Ectodermal cell (in vitro differentiated cells): ENCODE data around the gene C2orf49.

Source experiments
- H3K27ac ChIP-seq: 2 replicates; pipeline ENCODE4 v1.7.0; 2013; ENCODE audit warnings: mild to moderate bottlenecking, low read depth, low read length; ENCODE audit not compliant: insufficient read depth, poor library complexity, severe bottlenecking
- H3K27me3 ChIP-seq: 2 replicates; pipeline ENCODE4 v1.7.0; 2013; ENCODE audit warnings: mild to moderate bottlenecking, low read length; ENCODE audit not compliant: insufficient read depth, control insufficient read depth, poor library complexity, severe bottlenecking
- H3K36me3 ChIP-seq: one replicate; pipeline ENCODE4 v1.7.0; 2013; ENCODE audit warnings: low read length; ENCODE audit not compliant: control insufficient read depth, insufficient read depth
- H3K4me1 ChIP-seq: one replicate; pipeline ENCODE4 v1.7.0; 2013; ENCODE audit warnings: low read length; ENCODE audit not compliant: control insufficient read depth, insufficient read depth
- H3K4me3 ChIP-seq: 2 replicates; pipeline ENCODE4 v1.7.0; 2013; ENCODE audit warnings: low read depth, low read length, control low read depth; ENCODE audit not compliant: insufficient read depth
- H3K9me3 ChIP-seq: 2 replicates; pipeline ENCODE4 v1.7.0; 2013; ENCODE audit warnings: mild to moderate bottlenecking, low read length, moderate library complexity; ENCODE audit not compliant: control insufficient read depth
- WGBS, 2 experiments: methylation state at CpG; one replicate each; pipeline ENCODE4 v1.1.7; 2013; ENCODE audit warnings: missing lambda C conversion rate in 2 of 2; 5-methylcytosine and 5-hydroxymethylcytosine counted together

C2orf49 gene

DNA sequence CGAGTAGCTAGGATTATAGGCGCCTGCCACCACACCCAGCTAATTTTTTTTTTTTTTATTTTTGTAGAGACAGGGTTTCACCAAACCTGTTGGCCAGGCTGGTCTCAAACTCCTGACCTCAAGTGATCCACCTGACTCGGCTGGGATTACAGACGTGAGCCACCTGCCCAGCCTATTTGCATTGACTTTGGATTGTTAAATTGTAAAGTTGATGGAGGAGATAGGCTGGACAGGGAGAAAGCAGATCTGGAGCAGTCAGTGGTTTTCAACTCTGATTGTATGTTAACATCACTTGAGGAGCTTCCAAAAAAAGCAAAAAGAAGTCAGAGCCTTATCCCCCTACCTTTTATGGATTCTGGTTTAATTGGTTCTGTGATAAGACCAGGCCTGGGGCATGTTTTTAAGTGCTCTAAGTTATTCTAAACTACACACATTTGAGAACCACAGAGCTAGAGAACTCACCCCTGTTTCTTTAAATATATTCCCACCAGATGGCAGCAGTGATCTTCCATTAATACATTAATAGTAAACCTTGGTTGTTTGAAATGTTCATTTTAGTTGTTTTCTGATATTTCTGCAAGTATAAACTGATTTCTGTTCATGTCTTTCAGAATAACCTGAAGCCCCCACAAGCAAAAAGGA lies 7.5 kb downstream of the C2orf49 start:
- peaks cover 43% of the 10 kb centered on the region for H3K36me3 ChIP-seq

DNA sequence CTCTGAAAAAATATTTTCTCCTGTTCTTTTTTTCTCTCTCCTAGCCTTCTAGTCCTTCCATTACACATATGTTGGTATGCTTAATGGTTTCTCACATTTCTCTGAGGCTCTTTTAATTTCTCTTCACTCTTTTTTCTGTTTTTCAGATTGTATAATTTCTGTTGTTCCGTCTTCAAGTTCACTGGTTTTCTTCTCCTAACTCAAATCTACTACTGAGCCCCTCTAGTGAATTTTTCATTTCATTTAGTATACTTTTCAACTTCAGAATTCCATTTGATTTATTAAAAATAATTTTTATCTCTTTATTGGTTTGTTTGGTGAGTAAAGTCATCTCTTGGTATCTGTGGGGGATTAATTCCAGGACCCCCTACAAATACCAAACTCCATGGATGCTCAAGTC lies 19.8 kb downstream of the C2orf49 start:
- whole genome bisulfite sequencing, 2 experiments = 92% methylated on average over 1 of the region's 1 CpG; no CpG with 5 or more reads in 1 of the 2 experiments
- H3K27me3 ChIP-seq = no peaks in the 10 kb centered on the region
- H3K4me1 ChIP-seq = no peaks in the 10 kb centered on the region
- H3K9me3 ChIP-seq = no peaks in the 10 kb centered on the region
- H3K4me3 ChIP-seq = no peak overlapping the region
- H3K27ac ChIP-seq = no peak overlapping the region
- H3K36me3 ChIP-seq = peaks cover 10% of the 10 kb centered on the region

More for the DNA sequence above, 7.5 kb downstream of the C2orf49 start:
- no peaks in the 10 kb centered on the region for H3K9me3 ChIP-seq
- H3K27me3 ChIP-seq = no peaks in the 10 kb centered on the region
- H3K4me3 ChIP-seq = no peak overlapping the region
- no peak overlapping the region for H3K27ac ChIP-seq
- 93% methylated on average over 4 of the region's 4 CpGs for WGBS, 2 experiments
- no peaks in the 10 kb centered on the region for H3K4me1 ChIP-seq

DNA sequence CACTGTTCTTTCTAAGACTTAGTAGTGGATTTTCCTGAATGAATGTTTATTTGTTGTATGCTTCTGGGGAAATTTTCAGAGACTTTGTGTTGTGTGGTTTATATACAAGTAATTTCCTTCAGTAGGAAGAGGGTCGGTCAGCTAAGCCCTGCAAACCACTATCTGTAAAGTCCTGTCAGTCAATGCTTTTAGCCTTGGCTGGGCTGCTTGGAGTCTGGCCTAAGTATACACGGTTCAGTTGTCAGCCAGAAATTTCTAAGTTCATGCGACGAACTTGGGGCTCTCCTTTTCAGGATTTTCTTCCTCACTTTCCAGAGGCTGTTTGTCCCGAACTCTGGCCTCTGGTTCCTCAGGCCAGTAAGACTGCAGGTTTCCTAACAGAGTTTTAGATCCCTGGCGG lies 21.3 kb downstream of the C2orf49 start:
- 95 to 96% methylated on average over 6 of the region's 6 CpGs for WGBS, 2 experiments
- H3K4me1 ChIP-seq = no peaks in the 10 kb centered on the region
- H3K4me3 ChIP-seq = no peak overlapping the region
- peaks cover 10% of the 10 kb centered on the region for H3K36me3 ChIP-seq
- no peaks in the 10 kb centered on the region for H3K9me3 ChIP-seq
- no peaks in the 10 kb centered on the region for H3K27me3 ChIP-seq
- H3K27ac ChIP-seq = no peak overlapping the region

DNA sequence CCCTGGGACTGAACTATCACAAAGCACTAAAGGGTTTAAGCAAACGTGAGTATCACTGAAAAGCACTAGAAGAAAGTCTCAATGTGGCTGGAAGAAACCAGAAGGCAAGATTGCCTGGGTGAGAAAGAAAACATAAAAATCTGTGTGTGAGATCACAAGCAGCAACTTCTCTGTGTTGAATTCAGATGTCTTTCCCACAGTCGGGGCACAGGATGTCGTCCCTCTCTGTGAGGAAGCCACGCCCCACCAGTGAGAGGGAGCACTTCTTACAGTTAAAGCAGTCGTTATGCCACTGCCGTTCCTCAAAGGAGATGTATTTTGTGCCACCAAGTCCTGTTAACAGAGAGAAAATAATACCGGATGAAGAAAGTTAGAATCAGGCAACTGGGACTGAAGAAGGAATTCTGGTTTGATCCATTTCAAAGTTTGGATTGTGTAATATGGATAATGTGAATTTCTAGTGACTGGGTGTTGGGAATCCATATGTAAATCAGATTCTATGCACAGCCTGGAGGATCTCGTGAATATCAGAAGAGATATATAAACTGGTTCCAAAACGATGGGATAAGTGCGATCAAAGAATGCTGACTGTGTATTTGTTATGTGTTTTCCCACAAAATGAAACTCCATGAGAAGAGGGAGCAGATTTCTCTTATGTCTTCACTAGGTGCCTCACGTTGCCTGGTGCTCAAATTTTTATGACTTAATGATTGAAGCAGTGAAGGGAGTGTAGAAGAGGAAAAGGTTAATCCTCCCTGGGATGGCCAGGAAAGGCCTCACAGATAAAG lies 24.0 kb downstream of the C2orf49 start:
- Histone ChIP-seq H3K9me3 (no peaks in the 10 kb centered on the region), H3K4me3 (no peak overlapping the region), H3K27ac (no peak overlapping the region), H3K36me3 (peaks cover 14% of the 10 kb centered on the region), H3K27me3 (no peaks in the 10 kb centered on the region), H3K4me1 (no peaks in the 10 kb centered on the region)
- 88 to 90% methylated on average over 11 of the region's 11 CpGs for WGBS, 2 experiments

DNA sequence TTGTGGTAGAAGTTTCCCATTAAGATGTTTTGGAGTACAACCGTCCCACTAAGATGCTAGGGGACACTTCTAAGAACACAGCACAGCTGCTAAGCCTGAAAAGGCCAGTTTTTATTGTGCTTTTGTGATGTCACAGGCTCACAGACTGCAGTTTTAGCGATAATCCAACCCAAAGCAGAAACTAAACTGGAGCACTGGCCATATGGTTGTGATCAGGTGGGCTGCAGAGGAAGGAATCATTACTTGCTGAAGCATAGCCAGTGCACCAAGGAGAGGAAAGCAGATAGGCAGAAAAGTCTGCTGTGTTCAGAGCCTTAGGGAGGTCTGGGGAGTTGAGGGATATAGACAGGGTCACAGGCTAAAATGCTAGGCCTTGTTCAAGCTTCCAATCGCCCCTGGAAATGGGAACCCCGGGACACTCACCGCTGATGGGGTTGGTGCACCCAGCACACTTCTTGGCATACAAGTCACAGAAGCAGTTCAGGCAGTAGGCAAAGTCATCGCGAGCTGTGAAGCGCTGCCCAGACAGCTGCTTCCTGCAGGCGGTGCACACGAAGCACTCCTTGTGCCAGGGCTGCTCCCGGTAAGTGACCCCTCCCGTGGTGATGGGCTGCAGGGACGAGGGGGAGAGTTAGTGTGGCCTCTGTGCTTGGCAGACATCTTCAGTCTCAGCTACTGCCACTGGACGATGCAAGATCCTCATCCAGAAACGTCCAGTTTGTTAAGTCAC lies 25.7 kb downstream of the C2orf49 start:
- peaks cover 14% of the 10 kb centered on the region for H3K36me3 ChIP-seq

DNA sequence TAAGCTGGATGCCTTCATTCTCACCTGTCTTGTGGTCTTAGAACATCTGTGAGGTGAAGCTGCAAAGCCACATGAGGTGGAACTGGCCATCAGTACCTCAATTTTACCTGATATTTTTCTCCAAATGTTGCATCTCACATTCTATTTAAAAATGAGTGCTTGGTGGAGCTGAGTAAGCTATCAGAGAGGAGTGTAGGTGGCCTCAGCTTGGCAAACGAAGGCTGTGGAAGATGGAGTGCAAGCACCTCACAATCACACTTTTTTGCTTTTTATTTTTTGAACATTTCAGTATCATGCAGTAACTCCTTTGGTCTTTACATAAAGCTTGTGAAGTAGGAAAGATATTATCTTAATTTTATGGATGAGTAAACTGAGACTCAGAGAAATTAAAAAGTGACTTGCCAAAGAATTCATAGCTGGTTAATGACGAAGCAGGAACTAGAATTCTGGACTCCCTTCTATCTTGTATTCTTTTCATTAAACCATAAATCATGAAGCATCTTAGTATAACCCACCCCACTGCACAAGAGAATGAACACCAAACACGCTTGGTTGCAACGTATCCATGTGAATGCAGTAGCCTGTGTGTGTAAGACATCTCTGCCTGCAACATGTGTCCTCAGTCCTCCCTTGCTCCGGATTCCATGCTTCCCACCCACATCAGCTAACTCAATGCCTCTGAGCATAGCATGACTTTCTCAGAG lies 27.2 kb downstream of the C2orf49 start:
- WGBS, 2 experiments = 90 to 94% methylated on average over 5 of the region's 5 CpGs
- Histone ChIP-seq H3K4me3 (no peak overlapping the region), H3K27me3 (no peaks in the 10 kb centered on the region), H3K4me1 (no peaks in the 10 kb centered on the region), H3K9me3 (no peaks in the 10 kb centered on the region), H3K27ac (no peak overlapping the region), H3K36me3 (peaks cover 9% of the 10 kb centered on the region)

More for the DNA sequence above, 25.7 kb downstream of the C2orf49 start:
- Histone ChIP-seq H3K4me3 (no peak overlapping the region), H3K4me1 (no peaks in the 10 kb centered on the region), H3K9me3 (no peaks in the 10 kb centered on the region), H3K27me3 (no peaks in the 10 kb centered on the region), H3K27ac (no peak overlapping the region)
- 94 to 95% methylated on average over 15 of the region's 15 CpGs for WGBS, 2 experiments

DNA sequence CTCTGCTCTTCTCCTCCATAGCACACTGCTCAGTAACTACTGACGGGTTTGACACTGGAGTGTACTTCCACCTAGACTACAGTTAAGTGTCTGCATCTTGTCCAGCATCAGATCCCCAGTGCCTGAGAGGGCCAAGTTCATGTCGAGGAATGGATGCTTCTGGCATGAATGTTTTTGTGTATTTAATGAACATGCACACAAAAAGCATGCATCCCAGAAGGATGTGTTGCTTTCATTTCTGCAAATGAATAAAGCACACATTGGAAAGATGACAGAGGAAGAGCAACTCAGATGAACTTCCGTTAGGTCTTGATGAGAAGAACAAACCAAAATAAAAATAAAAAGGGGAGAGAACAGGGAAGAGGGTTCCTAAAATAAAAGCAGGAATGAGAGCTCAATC lies 27.9 kb downstream of the C2orf49 start:
- 97 to 100% methylated on average over 3 of the region's 3 CpGs for WGBS, 2 experiments
- Histone ChIP-seq H3K4me3 (no peak overlapping the region), H3K4me1 (no peaks in the 10 kb centered on the region), H3K27ac (no peak overlapping the region), H3K36me3 (peaks cover 9% of the 10 kb centered on the region), H3K27me3 (no peaks in the 10 kb centered on the region), H3K9me3 (no peaks in the 10 kb centered on the region)

DNA sequence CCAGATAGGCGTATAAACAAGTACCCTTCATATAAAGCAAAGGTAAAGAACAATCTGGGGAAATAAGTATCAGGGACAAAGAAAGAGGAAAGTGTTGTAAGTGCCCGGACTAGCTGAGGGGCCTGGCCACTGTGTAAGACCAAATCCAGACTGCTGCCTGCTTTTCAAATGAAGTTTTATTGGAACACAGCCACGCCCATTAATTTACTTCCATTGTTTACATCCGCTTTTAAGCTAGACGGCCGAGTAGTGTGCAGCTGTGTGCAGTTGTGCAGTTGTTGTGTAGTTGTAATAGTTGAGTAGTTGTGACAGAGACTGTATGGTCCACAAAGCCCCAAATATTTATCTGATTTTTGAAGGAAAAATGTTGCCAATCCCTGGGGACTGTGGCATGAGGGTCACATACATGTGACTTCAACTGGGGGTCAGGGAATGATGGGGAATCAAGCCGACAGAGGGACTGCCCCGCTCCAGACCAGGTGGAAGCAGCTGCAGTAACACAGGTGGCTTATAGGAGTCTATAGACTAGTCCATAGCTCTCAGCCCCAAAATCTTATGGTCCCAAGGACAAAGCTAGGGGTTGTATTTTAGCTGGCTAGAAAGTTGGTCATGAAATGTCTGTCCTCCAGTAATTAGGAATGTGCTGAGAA lies 31.5 kb downstream of the C2orf49 start:
- Histone ChIP-seq H3K27ac (no peak overlapping the region), H3K36me3 (peaks cover 4% of the 10 kb centered on the region), H3K4me3 (no peak overlapping the region), H3K4me1 (no peaks in the 10 kb centered on the region), H3K9me3 (no peaks in the 10 kb centered on the region), H3K27me3 (no peaks in the 10 kb centered on the region)
- 96 to 98% methylated on average over 8 of the region's 8 CpGs for WGBS, 2 experiments

DNA sequence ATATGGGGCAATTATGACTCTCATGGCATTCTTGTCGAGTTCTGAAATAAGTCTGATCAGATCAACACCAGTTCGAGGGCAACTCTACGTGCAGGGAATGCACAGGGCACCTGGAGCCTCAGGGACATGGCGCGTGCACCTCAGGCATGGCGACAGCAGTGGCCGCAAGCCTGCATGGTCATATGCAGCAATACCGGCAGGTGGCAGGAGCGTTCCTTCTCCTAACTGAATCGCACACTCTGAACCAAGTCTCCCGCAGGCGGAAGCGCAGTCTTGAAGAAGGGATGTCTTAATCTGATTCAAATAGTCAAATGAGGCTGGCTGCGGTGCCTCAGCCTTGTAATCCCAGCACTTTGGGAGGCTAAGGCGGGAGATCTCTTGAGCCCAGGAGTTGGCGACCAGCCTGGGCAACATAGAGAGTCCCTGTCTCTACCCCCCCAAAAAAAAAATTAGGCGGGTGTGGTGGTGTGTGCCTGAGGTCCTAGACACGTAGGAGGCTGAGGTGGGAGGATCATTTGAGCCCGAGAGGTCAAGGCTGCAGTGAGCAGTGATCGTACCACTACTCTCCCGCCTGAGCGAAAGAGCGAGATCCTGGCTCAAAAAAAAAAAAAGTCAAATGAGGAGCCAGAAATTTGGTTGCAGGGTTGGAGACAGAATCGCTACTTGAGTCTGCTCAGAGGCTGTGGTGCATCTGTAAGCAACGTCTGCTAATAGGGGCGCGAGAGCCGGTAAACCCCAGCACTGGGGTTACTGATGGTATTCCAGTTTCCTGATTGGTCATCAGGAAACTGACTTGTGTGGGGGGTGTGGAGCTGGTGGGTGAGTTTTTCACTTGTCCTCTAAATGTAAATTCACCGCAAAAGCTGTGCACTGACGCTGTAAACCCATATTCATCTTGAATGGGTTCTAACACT lies 32.7 kb downstream of the C2orf49 start:
- Histone ChIP-seq H3K36me3 (peaks cover under 1% of the 10 kb centered on the region), H3K27me3 (no peaks in the 10 kb centered on the region), H3K4me1 (no peaks in the 10 kb centered on the region), H3K4me3 (no peak overlapping the region), H3K9me3 (no peaks in the 10 kb centered on the region), H3K27ac (no peak overlapping the region)
- WGBS, 2 experiments = 67 to 69% methylated on average over 30 of the region's 30 CpGs
